SK-N-SH treated with all-trans-retinoic acid at 6 μM for 48 hours (cell line): ENCODE data around the gene DHPS.

Source experiments
- ARNTL ChIP-seq: fragments of 450-650 bp; formaldehyde crosslinking; IDR thresholded peaks from 2 replicates; pipeline ENCODE4 v1.5.0; 2020; ENCODE audit warnings: low read depth, mild to moderate bottlenecking, moderate library complexity, borderline replicate concordance
- CSDC2 ChIP-seq: fragments of 250-450 bp; sonication (Bioruptor Pico); IDR thresholded peaks from 2 replicates; pipeline ENCODE4 v1.5.0; 2020; ENCODE audit warnings: mild to moderate bottlenecking, moderate library complexity
- RARB ChIP-seq: fragments of 250-450 bp; sonication (Bioruptor Pico); IDR thresholded peaks from 2 replicates; pipeline ENCODE4 v1.8.0; 2021; ENCODE audit warnings: mild to moderate bottlenecking, moderate library complexity
- TCF4 ChIP-seq: fragments of 250-450 bp; sonication (Bioruptor Pico); IDR thresholded peaks from 2 replicates; pipeline ENCODE4 v1.8.0; 2021; ENCODE audit warnings: mild to moderate bottlenecking, moderate library complexity, borderline replicate concordance
- TOX ChIP-seq: fragments of 250-450 bp; sonication (Bioruptor Pico); IDR thresholded peaks from 2 replicates; pipeline ENCODE4 v1.8.0; 2021; ENCODE audit warnings: mild to moderate bottlenecking, moderate library complexity, borderline replicate concordance
- ZC3H10 ChIP-seq: fragments of 250-450 bp; sonication (Bioruptor Pico); IDR thresholded peaks from 2 replicates; pipeline ENCODE4 v1.5.1; 2021; ENCODE audit warnings: mild to moderate bottlenecking, moderate library complexity
- ZFP3 ChIP-seq: fragments of 250-450 bp; sonication (Bioruptor Pico); IDR thresholded peaks from 2 replicates; pipeline ENCODE4 v1.5.0; 2020; ENCODE audit warnings: mild to moderate bottlenecking, moderate library complexity
- ZFP30 ChIP-seq: fragments of 450-650 bp; formaldehyde crosslinking; IDR thresholded peaks from 2 replicates; pipeline ENCODE4 v1.5.0; 2022; ENCODE audit warnings: mild to moderate bottlenecking, moderate library complexity
- TF ChIP-seq, protein P1 (sequence below): fragments of 250-450 bp; sonication (Bioruptor Pico); IDR thresholded peaks from 2 replicates; pipeline ENCODE4 v1.5.1; 2020; ENCODE audit warnings: low read depth, mild to moderate bottlenecking, moderate library complexity

DNA sequence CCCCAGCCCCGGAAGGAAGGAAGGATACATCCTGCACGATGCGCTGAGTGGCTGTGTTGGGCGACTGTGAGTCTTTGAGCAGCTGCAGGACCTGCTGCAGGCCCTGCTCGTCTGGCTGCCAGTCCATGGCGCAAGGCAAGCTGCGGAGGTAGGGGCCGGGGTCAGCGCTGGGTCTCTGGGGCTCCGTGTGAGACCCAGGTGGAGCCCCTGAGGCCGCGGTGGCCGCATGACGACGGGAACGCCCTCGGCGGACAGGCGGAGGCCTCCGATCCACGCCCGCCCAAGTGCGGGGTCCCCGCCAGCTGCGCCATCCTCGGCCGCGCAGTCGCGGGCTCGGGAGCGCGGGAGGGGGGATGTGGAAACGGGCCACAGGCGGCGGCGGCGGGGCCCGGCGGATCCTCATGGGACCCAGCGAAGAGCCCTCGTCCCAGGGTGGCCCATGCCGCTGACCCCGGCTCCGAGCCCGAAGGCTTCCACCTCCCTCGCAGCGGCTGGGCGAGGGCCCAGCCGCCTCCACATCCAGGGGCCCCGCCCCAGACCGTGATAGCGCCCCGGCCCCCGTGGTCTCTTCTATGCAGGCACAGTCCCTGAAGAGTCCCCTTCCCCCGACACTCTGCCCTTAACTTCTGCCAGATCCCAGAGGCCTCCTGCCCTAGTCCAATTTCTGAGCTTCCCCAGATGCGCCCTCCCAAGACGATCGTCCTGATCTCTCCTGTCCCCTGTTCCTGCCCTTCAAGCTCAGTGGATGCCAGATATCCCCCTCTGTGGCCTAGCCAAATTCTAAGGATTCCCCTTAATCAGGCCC, 39.4 kb upstream of the DHPS start:
- no peak for TF ChIP-seq TOX (CRISPR knock-in tag)
- TF ChIP-seq ZFP3 (CRISPR knock-in tag), result no peak
- TF ChIP-seq TCF4 (CRISPR knock-in tag), result no peak
- no peak for TF ChIP-seq ZC3H10 (CRISPR knock-in tag)
- TF ChIP-seq, protein P1, sequence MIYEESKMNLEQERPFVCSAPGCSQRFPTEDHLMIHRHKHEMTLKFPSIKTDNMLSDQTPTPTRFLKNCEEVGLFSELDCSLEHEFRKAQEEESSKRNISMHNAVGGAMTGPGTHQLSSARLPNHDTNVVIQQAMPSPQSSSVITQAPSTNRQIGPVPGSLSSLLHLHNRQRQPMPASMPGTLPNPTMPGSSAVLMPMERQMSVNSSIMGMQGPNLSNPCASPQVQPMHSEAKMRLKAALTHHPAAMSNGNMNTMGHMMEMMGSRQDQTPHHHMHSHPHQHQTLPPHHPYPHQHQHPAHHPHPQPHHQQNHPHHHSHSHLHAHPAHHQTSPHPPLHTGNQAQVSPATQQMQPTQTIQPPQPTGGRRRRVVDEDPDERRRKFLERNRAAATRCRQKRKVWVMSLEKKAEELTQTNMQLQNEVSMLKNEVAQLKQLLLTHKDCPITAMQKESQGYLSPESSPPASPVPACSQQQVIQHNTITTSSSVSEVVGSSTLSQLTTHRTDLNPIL, result no peak
- no peak for TF ChIP-seq CSDC2
- TF ChIP-seq ZFP30 (CRISPR knock-in tag), result no peak
- TF ChIP-seq RARB (CRISPR knock-in tag), result no peak
- TF ChIP-seq ARNTL (CRISPR knock-in tag), result no peak
